ENCODE results near the gene NOX5.

The NOX5 gene

GRCh38 chr15:69094124-69094921 lies 79.8 kb downstream of the NOX5 start:
- in situ Hi-C loops (cut with HindIII; ENCODE audit: low sequenced_read_pairs), result no loop called here

- in situ Hi-C loops (cut with HindIII; ENCODE audit: low sequenced_read_pairs), result no loop called here
These were observed 80.8 kb downstream of the NOX5 start for GRCh38 chr15:69095274-69095673.

- in situ Hi-C loops (cut with HindIII; ENCODE audit: low sequenced_read_pairs), result no loop called here
These were observed 81.7 kb downstream of the NOX5 start for GRCh38 chr15:69096196-69096595.

DNA sequence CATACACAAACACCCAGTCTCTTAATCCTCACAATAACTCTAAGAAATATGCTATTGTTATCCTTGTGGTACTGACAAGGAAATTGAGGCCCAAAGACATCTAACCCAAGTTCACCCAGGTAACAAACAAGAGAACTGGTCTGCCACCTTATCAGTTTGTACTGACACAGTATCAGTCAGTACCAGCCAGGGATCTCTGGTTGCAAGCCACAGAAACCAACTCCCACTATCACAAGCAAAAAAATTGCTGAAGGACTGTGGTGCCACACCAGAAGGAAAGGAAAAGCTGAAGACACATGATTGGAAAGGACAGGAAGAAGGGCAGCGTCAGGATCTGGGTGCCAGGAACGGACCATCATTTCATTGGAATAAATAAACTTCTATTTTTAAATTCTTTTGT lies 82.1 kb downstream of the NOX5 start:
- in situ Hi-C loops (cut with HindIII; ENCODE audit: low sequenced_read_pairs), result no loop called here

DNA sequence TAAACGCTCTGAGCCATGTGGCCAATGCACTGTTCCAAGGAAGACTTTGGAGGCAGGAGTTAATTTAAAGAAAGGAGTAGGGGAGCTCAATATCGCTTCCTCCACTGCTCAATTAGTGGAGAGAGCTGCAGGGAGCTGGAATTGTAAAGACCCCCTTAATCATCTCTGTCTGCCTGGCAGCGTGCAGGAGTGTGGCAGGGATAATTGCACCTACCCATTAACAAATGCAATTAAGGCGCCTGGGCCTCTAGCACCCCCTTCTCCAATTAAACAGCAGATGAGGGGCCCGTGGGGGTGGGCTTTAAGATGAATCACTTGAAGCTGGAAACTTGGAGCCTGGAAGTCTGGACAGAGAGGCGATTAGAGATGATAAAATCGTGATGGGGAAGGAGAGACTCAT lies 84.3 kb downstream of the NOX5 start:
- in situ Hi-C loops (cut with HindIII; ENCODE audit: low sequenced_read_pairs), result no loop called here

- in situ Hi-C loops (cut with HindIII; ENCODE audit: low sequenced_read_pairs), result no loop called here
These were observed 85.4 kb downstream of the NOX5 start for GRCh38 chr15:69099941-69100340.

DNA sequence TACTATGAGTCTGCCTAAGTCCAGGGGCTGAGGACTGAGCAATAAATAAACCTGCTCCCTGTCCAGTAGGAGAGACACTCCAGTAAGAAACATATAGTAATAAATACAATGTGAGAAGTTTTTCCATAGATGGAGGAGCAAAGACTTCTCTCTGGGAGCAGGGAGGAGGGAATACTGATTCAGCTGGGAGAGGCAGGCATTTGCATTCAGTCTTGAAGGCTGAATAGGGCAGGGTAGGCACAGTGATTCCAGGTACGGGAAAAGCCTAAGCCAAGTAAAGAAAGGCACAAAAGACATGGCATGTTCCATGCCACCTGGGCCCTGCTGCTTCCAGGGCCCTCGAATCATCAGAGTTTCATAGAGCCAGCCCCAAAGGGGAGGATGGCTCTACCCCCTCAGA lies 86.3 kb downstream of the NOX5 start:
- in situ Hi-C loops (cut with HindIII; ENCODE audit: low sequenced_read_pairs), result no loop called here

DNA sequence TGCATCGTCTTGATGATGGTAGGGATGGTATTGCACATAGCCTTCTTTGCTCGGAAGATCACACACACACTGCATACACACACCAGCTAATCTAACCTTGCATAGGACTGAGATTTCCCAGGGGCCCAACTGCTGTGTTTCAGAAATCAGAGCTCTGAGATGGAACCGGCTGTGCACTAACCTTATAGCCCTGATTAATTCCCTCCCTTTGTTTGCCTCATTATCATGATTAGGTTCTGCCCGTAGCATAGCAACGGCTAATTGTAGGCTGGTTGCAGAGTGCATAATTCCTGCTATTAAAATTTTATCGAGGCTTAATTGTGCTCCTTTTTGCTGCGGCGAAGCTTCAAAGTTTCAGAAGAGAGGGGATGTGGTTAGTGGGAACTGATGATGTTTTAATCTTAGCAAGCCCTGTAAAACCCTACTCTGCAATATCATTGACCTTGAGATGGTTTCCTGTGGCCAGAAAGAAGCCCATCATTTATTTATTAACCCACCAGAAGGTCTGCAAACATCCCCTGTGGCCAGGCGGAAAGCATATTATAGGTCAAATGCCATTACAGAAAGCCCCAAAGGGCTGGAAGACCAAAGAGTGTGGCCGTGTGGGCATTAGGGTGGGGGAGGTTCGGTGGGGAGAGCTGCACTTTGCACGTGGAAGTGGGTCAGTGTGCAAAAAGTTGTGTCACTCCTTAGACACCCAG lies 89.7 kb downstream of the NOX5 start:
- in situ Hi-C loops (cut with HindIII; ENCODE audit: low sequenced_read_pairs), result no loop called here

GRCh38 chr15:69105451-69105985 lies 91.0 kb downstream of the NOX5 start:
- in situ Hi-C loops (cut with HindIII; ENCODE audit: low sequenced_read_pairs), result loop anchor here (5.0 kb wide), 1 partner anchor 37 kb away; no protein-coding TSS in a partner anchor

DNA sequence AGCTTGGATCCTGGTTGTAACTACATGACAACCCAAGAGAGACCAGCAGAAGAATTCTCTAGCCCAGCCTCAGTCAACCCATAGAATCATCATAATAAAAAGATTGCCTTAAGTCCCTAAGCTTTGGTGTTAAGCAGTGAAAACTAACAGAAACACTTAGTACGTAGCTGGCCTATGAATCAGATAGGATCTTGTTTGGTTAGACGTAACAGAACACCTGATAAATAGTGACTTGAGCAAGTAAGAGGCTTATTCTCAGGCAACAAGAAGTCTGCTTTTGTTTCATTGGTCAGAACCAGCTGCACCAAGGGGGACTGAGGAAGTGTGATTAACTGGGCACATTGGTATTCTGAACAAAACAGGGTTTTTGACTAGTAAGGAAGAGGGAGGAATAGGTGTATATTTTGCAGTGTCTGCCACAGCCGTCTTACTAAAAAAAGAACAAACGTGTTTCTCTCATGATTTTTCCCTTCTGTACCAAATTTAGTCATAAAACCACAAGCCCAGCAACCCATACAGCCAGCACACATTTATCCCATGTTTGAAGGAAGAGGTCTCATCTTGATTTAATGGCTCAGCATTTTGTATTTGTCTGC lies 92.6 kb downstream of the NOX5 start:
- in situ Hi-C loops (cut with HindIII; ENCODE audit: low sequenced_read_pairs), result loop anchor here (5.0 kb wide), 1 partner anchor 35 kb away; no protein-coding TSS in a partner anchor

Data from endothelial cell of hepatic sinusoid (primary cell).